Cardiac muscle cell (in vitro differentiated cells and primary cell): ENCODE data around the gene OR2T35. TPM values are rescaled to one million over a fixed set of nuclear protein-coding genes. Genes with fewer than 3 reads are reported as not detected.

Source experiments
- DNase-seq, 2 donors: peaks; one replicate each; pipeline versions ENCODE4 v3.0.0 to v3.0.0-alpha.2; 2010 to 2017; ENCODE audit warnings: low read depth in 1 of 2, low spot score in 1 of 2
- H3K27ac ChIP-seq: fragments of 200-600 bp; sonication (generic); 2 replicates; pipeline ENCODE4 v1.5.1; 2016
- H3K27me3 ChIP-seq: fragments of 200-600 bp; sonication (generic); 2 replicates; pipeline ENCODE4 v1.6.0; 2016; ENCODE audit warnings: control low read depth
- H3K36me3 ChIP-seq: fragments of 200-600 bp; sonication (generic); 2 replicates; pipeline ENCODE4 v1.5.1; 2016; ENCODE audit warnings: control low read depth
- H3K4me1 ChIP-seq: fragments of 200-600 bp; sonication (generic); 2 replicates; pipeline ENCODE4 v1.8.1; 2017; ENCODE audit warnings: low read depth, mild to moderate bottlenecking, mixed run types
- H3K4me3 ChIP-seq: fragments of 200-600 bp; sonication (generic); 2 replicates; pipeline ENCODE4 v1.5.1; 2016; ENCODE audit warnings: mild to moderate bottlenecking
- H3K9me3 ChIP-seq: fragments of 200-600 bp; sonication (generic); 2 replicates; pipeline ENCODE4 v1.5.1; 2017; ENCODE audit warnings: low read depth, mild to moderate bottlenecking, control low read depth
- polyA plus RNA-seq: library from polyadenylated mRNA; unstranded; fragments of >200 nt; fragmentation: Nextera tagmentation; extraction: Ambion mirVana; gene quantifications from 2 replicates; pipeline ENCODE4 v1.2.1, GENCODE V29; 2016
- total RNA-seq: library from RNA; depleted of rRNA; stranded (reverse); fragments of >200 nt; gene quantifications from 2 replicates; pipeline ENCODE4 v1.2.3, GENCODE V29; 2016
- TF ChIP-seq, protein P1 (sequence below): IDR thresholded peaks from 2 replicates; pipeline ENCODE4 v1.5.1; 2012; ENCODE audit warnings: low read depth, mild to moderate bottlenecking, low read length

OR2T35 gene
- total and polyA plus RNA-seq, 2 experiments from 2014 or later, result not detected

DNA sequence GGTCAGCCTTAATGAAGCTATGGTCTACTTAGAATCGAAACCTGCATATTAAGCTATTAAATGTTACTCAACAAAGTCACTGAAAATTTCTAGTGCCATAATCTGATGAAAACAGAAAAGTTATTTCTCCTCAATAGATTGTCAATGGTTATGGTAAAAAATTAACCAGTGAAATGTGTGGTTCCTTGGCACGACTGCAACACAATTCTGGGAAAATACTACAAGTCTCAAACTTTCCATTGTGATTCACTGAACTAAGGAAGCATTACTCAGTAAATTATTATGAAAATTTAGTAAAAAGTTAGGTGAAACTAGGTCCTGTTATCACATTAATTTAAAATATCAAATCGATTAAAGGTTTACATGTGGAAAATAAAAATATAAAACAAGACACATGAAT, 34.8 kb downstream of the OR2T35 start:
- H3K27ac ChIP-seq, result no peak overlapping the region
- TF ChIP-seq, protein P1, sequence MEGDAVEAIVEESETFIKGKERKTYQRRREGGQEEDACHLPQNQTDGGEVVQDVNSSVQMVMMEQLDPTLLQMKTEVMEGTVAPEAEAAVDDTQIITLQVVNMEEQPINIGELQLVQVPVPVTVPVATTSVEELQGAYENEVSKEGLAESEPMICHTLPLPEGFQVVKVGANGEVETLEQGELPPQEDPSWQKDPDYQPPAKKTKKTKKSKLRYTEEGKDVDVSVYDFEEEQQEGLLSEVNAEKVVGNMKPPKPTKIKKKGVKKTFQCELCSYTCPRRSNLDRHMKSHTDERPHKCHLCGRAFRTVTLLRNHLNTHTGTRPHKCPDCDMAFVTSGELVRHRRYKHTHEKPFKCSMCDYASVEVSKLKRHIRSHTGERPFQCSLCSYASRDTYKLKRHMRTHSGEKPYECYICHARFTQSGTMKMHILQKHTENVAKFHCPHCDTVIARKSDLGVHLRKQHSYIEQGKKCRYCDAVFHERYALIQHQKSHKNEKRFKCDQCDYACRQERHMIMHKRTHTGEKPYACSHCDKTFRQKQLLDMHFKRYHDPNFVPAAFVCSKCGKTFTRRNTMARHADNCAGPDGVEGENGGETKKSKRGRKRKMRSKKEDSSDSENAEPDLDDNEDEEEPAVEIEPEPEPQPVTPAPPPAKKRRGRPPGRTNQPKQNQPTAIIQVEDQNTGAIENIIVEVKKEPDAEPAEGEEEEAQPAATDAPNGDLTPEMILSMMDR, result no peak
- no peaks in the 10 kb centered on the region for H3K4me1 ChIP-seq
- H3K27me3 ChIP-seq, result no peaks in the 10 kb centered on the region
- no peak overlapping the region for H3K4me3 ChIP-seq
- no peaks in the 10 kb centered on the region for H3K36me3 ChIP-seq
- no peaks in the 10 kb centered on the region for H3K9me3 ChIP-seq
- no peak for DNase-seq

DNA sequence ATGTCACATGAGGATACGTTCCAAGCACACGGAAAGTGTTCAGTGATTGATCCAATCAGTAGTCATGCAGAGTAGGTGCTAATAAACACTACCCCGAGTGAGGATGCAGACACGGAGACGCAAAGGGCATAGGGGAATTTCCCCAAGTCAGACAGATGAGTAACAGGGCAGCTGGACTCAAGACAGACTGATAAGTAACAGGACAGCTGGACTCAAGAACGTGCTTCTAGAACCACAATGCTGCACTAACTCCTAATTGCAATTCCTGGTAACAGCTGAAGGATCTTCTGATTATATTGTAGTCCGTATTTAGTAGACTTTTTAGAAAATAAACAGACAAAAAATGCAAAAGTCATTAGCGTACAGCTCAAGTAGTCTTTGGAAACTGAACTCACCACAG, 45.7 kb downstream of the OR2T35 start:
- TF ChIP-seq, protein P1, result no peak
- no peaks in the 10 kb centered on the region for H3K36me3 ChIP-seq
- no peak overlapping the region for H3K4me3 ChIP-seq
- DNase-seq, result no peak
- no peaks in the 10 kb centered on the region for H3K27me3 ChIP-seq
- H3K4me1 ChIP-seq, result no peaks in the 10 kb centered on the region
- H3K9me3 ChIP-seq, result no peaks in the 10 kb centered on the region
- H3K27ac ChIP-seq, result no peak overlapping the region

DNA sequence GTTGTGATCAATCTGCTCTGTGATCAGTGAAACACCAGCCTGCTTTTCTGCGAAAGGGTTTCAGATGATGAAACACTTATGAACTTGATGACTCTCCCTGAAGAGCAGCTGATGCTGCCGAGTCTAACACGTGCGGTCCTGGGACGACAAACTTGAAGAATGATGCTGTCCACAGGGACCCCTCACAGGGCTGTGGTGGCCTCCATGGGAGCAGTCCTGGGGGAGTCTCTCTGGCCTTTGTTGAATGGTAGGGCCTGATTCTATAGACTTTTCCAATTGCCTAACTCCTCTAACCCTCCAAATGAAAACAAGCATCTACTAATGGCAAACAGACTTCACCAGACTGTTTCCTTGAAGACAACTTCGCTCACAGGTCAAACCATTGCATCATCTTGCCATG, 47.5 kb downstream of the OR2T35 start, which contains the start of gene OR2T10:
OR2T10 (minus strand) TSS at position 112 of the 400 bp plus-strand sequence. CDS start 3,932 bp downstream, outside the sequence.
- Histone ChIP-seq H3K4me1 (no peaks in the 10 kb centered on the region), H3K27me3 (no peaks in the 10 kb centered on the region), H3K9me3 (no peaks in the 10 kb centered on the region), H3K4me3 (no peak within 1 kb of the TSS), H3K27ac (no peak within 1 kb of the TSS), H3K36me3 (no peaks in the 10 kb centered on the region)
- DNase-seq, result no peak
- TF ChIP-seq, protein P1, result no peak

DNA sequence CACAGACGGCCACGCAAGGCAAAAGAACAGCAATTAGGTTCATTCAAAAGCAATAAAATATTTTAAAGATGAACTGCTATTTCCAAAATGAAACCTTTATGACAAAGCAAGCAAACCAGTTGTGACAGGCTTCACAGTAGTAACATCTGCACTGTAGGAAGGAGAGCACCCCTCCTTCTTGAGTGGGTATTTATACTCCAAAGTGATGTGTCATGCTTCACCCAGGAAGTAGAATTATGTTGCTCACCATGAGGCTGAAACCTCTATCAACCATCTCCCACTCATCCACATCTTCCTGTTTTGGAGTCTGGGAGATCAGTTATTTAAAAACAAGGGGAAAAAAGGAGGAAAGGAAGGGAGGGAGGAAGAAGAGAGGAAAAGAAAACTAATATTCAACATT, 48.5 kb downstream of the OR2T35 start:
- no peaks in the 10 kb centered on the region for H3K27me3 ChIP-seq
- no peak overlapping the region for H3K27ac ChIP-seq
- no peaks in the 10 kb centered on the region for H3K4me1 ChIP-seq
- no peaks in the 10 kb centered on the region for H3K9me3 ChIP-seq
- TF ChIP-seq, protein P1, result no peak
- no peak overlapping the region for H3K4me3 ChIP-seq
- no peaks in the 10 kb centered on the region for H3K36me3 ChIP-seq
- no peak for DNase-seq

DNA sequence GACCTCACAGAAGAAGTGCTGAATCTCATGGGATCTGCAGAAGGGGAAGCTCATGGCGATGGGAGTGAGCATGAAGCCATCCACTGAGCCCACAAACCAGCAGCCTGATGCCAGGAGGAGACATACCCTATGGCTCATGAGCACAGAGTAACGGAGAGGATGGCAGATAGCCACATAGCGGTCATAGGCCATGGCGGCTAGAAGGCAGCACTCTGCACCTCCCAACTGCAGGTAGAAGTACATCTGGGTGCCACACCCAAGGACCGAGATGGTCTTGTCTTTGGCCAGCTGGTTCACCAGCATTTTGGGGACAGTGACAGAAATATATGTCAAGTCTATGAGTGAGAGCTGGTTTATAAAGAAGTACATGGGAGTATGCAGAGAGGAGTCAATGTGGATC, 51.9 kb downstream of the OR2T35 start:
- no peaks in the 10 kb centered on the region for H3K9me3 ChIP-seq
- no peaks in the 10 kb centered on the region for H3K27me3 ChIP-seq
- TF ChIP-seq, protein P1, result no peak
- no peak overlapping the region for H3K27ac ChIP-seq
- no peak overlapping the region for H3K4me3 ChIP-seq
- no peaks in the 10 kb centered on the region for H3K36me3 ChIP-seq
- H3K4me1 ChIP-seq, result no peaks in the 10 kb centered on the region
- no peak for DNase-seq

DNA sequence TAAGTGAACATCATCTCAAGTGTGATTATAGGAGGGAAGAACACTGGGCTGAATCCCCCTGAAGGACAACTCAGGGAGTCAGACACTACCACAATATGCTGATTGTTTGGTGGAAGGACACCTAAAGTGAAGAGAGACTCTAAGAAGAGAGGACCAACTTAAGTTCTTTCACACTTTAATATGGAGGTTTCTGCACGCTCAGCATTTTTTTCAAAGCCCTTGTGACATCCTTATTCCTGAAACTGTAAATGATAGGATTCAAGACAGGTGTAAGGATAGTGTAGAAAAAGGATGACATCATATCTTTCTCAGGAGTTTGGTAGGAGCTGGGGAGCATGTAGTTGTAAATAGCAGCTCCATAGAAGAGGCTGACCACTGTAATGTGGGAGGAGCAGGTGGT, 52.4 kb downstream of the OR2T35 start:
- H3K36me3 ChIP-seq, result no peaks in the 10 kb centered on the region
- H3K4me3 ChIP-seq, result no peak overlapping the region
- TF ChIP-seq, protein P1, result no peak
- no peaks in the 10 kb centered on the region for H3K27me3 ChIP-seq
- no peaks in the 10 kb centered on the region for H3K9me3 ChIP-seq
- DNase-seq, result no peak
- no peak overlapping the region for H3K27ac ChIP-seq
- H3K4me1 ChIP-seq, result no peaks in the 10 kb centered on the region
